ENCODE data around the gene MRPL54. TPM values are rescaled to one million over a fixed set of nuclear protein-coding genes. Genes with fewer than 3 reads are reported as not detected.

MRPL54 gene
- total RNA-seq, 4 donors from 2014 or later, result 31.8 to 90.1 (median 76.3) TPM

DNA sequence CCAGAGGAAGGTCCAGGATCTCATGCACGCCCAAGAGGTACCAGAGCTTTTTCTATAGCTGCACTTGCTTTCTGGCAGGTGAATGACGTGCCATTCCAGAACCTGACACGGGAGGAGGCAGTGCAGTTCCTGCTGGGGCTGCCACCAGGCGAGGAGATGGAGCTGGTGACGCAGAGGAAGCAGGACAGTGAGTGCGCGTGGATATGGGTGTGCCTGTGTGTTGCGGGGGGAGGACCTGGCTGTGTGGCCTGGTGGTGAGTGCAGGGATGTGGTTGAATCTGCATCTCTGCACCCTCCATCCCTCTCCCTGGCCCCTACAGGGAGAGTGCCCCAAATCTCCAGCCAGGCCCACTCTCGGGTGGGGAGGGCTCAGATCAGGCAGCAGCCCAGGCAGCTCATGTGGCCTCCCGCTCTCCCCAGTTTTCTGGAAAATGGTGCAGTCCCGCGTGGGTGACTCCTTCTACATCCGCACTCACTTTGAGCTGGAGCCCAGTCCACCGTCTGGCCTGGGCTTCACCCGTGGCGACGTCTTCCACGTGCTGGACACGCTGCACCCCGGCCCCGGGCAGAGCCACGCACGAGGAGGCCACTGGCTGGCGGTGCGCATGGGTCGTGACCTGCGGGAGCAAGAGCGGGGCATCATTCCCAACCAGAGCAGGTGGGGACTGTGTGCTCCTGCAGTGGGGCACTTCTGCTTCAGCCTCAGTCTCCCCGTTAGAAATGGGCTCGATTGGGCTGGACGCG is 23.8 kb upstream of the MRPL54 start:
- H3K4me3 ChIP-seq, result no peak overlapping the region
- H3K9me3 ChIP-seq, result no peaks in the 10 kb centered on the region
- no peaks in the 10 kb centered on the region for H3K36me3 ChIP-seq
- peaks cover 32% of the 10 kb centered on the region for H3K27me3 ChIP-seq
- 71% methylated on average over 3 of the region's 32 CpGs; no CpG with 5 or more reads in 1 of the 2 donors for WGBS, 2 donors (ENCODE audit: low coverage in 1 of 2)
- no peaks in the 10 kb centered on the region for H3K4me1 ChIP-seq
- ATAC-seq, result no peak
- H3K27ac ChIP-seq, result no peak overlapping the region
- TF ChIP-seq, protein P1, sequence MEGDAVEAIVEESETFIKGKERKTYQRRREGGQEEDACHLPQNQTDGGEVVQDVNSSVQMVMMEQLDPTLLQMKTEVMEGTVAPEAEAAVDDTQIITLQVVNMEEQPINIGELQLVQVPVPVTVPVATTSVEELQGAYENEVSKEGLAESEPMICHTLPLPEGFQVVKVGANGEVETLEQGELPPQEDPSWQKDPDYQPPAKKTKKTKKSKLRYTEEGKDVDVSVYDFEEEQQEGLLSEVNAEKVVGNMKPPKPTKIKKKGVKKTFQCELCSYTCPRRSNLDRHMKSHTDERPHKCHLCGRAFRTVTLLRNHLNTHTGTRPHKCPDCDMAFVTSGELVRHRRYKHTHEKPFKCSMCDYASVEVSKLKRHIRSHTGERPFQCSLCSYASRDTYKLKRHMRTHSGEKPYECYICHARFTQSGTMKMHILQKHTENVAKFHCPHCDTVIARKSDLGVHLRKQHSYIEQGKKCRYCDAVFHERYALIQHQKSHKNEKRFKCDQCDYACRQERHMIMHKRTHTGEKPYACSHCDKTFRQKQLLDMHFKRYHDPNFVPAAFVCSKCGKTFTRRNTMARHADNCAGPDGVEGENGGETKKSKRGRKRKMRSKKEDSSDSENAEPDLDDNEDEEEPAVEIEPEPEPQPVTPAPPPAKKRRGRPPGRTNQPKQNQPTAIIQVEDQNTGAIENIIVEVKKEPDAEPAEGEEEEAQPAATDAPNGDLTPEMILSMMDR (IDR thresholded peaks at IDR 0.05), result no peak
- TF ChIP-seq POLR2A (IDR thresholded peaks at IDR 0.05), result no peak
- no peak for TF ChIP-seq EP300 (IDR thresholded peaks at IDR 0.05)
- TF ChIP-seq POLR2AphosphoS5 (IDR thresholded peaks at IDR 0.05), result no peak

DNA sequence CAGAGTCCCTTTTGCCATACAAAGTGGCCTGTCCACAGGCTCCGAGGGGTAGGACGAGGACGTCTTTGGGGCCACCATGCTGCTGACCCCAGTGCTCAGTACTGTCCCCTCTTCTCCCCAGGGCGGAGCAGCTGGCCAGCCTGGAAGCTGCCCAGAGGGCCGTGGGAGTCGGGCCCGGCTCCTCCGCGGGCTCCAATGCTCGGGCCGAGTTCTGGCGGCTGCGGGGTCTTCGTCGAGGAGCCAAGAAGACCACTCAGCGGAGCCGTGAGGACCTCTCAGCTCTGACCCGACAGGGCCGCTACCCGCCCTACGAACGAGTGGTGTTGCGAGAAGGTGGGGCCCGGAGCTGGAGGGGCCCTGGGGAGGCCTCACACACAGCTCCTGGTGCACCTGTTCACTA is 22.1 kb upstream of the MRPL54 start:
- no peak for ATAC-seq
- Histone ChIP-seq H3K27ac (no peak overlapping the region), H3K4me1 (no peaks in the 10 kb centered on the region), H3K4me3 (no peak overlapping the region), H3K36me3 (no peaks in the 10 kb centered on the region), H3K27me3 (peaks cover 23% of the 10 kb centered on the region), H3K9me3 (no peaks in the 10 kb centered on the region)
- TF ChIP-seq, protein P1 (IDR thresholded peaks at IDR 0.05), result no peak
- TF ChIP-seq POLR2AphosphoS5 (IDR thresholded peaks at IDR 0.05) (no peak), EP300 (IDR thresholded peaks at IDR 0.05) (no peak), POLR2A (IDR thresholded peaks at IDR 0.05) (no peak)
- WGBS, 2 donors (ENCODE audit: low coverage in 1 of 2), result 90% methylated on average over 4 of the region's 24 CpGs; no CpG with 5 or more reads in 1 of the 2 donors

DNA sequence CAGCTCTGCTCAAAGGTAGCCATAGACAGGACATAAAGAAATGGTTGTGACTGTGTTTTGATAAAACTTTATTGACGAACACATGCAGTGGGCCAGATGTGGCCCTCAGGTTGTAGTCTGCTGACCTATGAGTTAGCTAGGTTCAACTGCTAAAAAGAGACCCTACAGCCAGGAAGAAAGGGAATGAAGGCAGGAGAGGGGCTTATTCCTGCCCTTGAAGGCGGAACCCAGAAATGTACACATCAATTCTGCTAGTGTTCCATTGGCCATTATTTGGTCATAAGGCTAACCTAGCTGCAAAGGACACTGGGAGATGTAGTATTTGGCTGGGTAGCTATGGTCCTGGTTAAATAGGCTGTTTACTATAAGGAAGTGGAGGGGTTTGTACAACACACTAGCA is 19.0 kb upstream of the MRPL54 start:
- ATAC-seq, result no peak
- TF ChIP-seq POLR2AphosphoS5 (IDR thresholded peaks at IDR 0.05) (no peak), EP300 (IDR thresholded peaks at IDR 0.05) (no peak), POLR2A (IDR thresholded peaks at IDR 0.05) (no peak)
- TF ChIP-seq, protein P1 (IDR thresholded peaks at IDR 0.05), result no peak
- 90 to 100% methylated on average over 1 to 2 of the region's 2 CpGs for WGBS, 2 donors (ENCODE audit: low coverage in 1 of 2)

DNA sequence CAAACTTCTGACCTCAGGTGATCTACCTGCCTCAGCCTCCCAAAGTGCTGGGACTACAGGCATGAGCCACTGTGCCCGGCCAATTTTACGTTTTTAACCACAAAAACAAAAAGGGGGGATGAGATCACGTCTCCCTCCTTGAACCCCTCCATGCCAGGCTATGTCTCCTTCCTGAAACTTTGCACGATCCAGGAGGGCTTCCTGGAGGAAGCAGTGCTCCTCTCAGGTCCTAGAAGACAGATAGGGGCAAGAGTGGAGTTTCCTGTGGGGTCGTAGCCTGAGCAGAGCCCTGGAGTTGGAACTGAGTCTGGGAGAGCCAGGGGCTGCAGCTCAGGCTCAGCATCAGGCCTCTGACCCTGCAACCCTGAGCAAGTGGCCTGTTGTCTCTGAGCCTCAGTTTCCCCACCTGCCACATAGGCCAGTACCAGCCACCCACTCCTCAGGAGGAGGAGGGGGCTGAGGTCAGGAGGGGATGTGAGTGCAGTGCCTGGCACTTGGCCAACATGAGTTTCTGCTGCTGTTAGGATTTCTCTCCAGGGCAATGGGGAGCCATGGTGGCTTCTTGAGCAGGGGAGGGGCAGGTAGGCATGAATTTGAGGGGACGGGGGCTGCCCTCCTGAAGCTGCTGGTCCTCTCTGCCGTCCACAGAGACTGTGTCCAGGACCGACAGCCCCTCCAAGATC is 17.0 kb upstream of the MRPL54 start:
- 67% methylated on average over 5 of the region's 8 CpGs; no CpG with 5 or more reads in 1 of the 2 donors for WGBS, 2 donors (ENCODE audit: low coverage in 1 of 2)
- ATAC-seq, result no peak

More for the DNA sequence above, 19.0 kb upstream of the MRPL54 start:
- Histone ChIP-seq H3K27me3 (peaks cover 34% of the 10 kb centered on the region), H3K9me3 (no peaks in the 10 kb centered on the region), H3K27ac (no peak overlapping the region), H3K36me3 (no peaks in the 10 kb centered on the region), H3K4me3 (no peak overlapping the region), H3K4me1 (no peaks in the 10 kb centered on the region)

More for the DNA sequence above, 17.0 kb upstream of the MRPL54 start:
- Histone ChIP-seq H3K4me1 (no peaks in the 10 kb centered on the region), H3K27me3 (peaks cover 28% of the 10 kb centered on the region), H3K27ac (no peak overlapping the region), H3K4me3 (no peak overlapping the region), H3K36me3 (peaks cover 0 to 13% of the 10 kb centered on the region in 2 donors), H3K9me3 (no peaks in the 10 kb centered on the region)
- TF ChIP-seq EP300 (IDR thresholded peaks at IDR 0.05), result no peak
- no peak for TF ChIP-seq POLR2AphosphoS5 (IDR thresholded peaks at IDR 0.05)
- TF ChIP-seq, protein P1 (IDR thresholded peaks at IDR 0.05), result no peak
- no peak for TF ChIP-seq POLR2A (IDR thresholded peaks at IDR 0.05)

All from gastroesophageal sphincter (tissue), 4 donors.